AG08395 (cell line): ENCODE results near the gene COL5A1.
"Not testable (repeated sequence)": the region's sequence is repeated elsewhere in the genome, so short reads cannot be mapped to it uniquely, and the experiment has no call there.

Source experiments
- DNase-seq: peaks from one replicate; pipeline ENCODE4 v3.0.0; 2012; ENCODE audit warnings: mixed read lengths, low spot score

The COL5A1 gene

DNA sequence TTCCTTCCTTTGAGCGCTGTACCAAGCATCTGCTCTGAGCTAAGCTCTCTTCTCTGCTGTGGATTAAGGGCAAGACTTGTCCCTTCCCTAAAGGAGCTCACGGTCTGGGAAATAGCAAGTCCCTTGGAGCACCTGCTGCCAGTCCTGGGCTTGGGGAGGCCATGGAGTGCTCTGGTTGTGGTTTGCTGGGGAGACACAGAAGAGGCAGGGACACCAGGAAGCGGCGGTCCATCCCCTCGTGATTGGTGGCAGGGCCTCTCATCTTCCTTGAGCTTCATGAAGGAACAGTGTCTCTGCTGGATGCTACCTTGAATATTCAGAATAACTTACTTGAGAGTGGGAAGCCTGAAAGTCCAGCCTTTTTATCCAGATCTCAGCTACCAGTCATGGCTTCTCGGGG lies 35.3 kb downstream of the COL5A1 start:
- no peak for DNase-seq

DNA sequence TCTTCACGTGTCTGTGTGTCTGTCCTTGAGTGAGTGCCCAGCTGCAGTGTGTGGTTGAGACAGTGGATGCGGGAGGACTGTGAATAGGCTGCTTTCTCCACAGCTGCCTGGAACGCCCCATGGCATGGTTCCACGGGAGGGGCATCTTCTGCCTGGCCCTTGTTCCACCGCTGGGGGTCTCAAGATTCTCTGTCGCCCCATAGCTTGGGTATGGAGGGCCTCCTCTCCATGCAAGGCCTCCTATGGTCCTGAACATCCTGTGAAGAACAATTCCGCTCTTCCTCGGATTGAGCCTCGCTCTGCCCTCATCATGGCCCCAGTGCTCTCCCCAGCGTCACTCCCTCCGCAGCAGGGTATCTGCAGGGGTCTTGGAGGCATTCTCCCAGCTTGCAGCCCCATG lies 36.1 kb downstream of the COL5A1 start:
- DNase-seq, result no peak

DNA sequence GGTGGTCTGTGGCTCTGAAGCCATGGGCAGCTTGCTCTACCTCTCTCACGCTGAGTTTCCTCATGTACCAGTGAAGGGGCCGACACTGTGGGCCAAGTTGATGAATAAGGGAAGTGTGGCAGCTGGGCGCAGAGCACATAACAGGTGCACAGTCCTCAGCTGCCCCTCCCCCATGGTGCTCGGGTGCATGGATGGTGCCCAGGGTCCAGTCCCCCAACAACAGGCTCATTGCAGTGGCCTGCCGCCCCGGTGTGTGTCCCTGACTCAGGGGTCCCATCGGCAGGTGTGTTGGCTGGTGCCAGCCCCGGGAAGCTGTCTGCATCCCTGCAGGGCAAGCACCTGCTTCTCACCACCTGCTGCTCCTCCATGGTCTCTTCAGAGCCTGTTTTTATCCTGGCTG lies 36.6 kb downstream of the COL5A1 start:
- no peak for DNase-seq

DNA sequence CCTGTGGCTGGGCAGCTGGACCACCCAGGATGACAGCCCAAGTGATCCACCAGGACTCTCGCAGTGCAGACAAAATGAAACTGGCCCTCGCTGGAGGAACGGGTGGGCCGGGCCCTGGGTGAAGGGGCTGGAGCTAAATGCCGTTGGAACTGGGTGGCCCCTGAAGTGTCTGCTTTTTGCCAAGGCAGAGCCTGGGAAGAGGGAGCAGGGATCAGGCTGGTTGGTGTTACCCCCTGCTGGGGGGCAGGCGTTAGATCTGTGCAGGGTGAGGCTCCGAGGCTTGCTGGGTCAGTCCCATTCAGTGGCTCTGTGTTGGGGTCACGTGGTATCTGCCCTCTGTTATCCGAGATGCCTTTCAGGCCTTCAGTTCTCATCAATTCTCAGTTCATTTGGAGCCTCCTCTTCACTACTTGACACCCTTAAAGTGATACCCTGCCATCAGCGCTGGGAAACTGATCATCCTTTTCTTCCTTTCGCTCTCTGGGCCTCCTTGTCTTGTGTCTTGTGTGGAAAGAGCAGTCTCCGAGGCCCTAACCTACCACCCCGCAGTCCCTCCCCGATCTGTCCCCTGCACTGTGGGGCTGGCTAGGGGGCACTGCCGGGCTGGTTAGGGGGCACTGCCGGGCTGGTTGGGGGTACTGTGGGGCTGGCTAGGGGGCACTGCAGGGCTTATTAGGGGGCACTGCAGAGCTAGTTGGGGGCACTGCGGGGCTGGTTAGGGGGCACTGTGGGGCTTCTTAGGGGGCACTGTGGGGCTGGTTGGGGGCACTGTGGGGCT lies 37.3 kb downstream of the COL5A1 start:
- no peak for DNase-seq

DNA sequence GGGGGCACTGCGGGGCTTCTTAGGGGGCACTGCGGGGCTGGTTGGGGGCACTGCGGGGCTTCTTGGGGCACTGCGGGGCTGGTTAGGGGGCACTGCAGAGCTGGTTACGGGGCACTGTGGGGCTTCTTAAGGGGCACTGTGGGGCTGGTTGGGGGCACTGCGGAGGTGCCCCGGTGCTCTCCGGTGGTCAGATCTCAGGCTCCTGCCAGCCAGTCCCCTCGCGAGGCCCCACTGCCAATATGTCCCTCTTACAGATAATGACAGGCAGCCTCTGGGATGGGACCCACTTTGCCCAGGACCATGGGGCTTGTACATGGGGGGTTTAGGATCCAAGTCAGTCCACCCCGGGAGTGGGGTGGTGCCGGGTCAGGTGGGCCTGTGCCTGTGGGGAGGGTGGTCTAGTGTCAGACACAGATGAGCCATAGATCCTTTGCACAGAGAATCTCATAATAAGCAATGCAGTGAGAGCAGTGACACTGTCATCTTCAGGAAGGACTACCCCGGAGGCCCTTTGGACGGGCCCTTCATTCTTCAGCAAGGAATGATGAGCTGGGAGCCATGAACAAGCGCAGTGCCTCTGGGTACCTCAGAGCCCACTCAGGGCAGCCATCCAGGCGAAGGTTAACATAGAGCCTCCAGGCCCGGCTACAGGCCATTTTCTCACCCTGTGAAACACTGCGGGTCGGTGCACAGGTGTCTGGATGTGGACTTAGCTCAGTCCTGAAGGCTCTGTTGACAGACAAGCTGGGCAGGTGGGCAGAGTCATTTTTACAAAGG lies 38.2 kb downstream of the COL5A1 start:
- no peak for DNase-seq

DNA sequence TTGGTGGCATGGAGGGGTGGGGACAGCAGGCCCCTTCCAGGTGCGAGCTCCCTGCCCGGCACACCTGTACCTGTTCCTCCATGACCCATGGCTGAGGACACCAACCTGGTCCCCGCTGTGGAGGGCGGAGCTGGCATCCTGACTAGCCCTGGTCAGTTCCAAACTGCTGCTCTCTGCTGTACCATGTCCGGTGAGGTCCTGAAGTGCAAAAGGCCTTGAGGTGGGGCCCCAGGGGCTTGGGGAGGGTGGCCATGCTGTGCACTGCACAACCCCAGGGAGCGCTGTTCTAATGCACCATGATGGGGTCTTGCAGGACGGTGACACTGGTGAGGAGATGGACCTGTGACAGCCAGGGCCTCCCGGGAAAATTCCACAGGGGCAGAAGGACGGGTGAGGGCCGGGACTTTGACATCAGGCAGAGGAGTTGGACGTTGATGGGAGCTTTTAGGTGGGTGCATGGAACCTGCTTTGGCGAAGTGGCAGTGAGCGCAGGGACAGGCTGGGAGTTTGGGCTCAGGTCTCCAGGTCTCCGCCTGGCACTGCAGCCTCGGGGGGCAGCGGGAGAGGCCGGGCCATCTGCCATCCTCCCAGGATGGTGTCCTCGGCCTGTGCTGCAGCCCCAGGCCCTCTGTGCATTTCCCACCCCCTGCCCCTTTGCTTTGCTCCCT lies 38.9 kb downstream of the COL5A1 start:
- no peak for DNase-seq

DNA sequence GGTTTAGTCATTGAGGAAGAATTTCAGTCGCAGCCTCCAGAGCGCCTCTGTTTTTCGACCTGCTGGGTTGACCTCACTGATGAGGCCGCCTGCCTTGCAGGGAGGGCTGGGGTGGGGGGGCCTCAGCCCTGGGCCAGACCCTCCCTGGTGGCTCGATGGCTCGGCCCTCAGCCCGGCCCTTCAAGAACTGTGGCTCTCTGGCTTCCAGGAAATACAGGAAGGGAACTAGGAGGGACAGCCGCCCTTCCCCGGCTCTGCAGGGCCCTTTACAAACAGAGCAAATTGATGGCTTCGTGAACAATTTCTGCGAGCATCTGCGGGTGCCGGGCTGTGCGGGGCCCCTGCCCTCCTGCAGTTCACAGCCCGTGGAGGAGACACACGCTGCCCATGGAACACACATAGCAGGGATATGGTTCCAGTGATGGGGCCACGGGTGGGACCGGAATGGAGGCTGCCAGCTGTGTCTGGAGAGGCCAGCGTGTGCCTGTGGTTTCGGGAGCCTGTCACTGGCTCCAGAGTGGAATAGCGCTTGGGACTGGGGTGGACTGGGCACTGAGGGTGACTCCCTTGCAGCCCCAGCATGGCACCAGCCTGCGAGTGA lies 39.6 kb downstream of the COL5A1 start:
- DNase-seq, result no peak

DNA sequence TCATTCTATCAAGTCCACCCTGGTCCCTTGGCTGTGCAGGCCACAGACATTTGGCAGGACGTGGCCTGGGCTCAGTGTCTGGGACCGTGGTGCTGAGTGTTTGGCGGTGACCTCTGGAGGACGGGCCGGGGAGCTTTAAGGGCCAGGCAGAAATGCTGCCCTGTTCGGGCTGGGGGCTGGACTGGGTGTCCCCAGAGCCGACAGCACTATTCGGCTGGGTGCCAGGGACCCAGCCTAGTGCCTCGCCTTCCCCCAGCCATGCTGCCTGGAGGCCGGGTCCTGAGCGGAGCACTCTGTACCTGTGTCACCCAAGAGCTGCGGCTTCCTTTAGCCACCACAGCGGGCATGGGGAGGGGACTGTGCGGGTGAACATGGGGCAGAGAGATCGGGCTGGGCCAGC lies 40.4 kb downstream of the COL5A1 start:
- no peak for DNase-seq

DNA sequence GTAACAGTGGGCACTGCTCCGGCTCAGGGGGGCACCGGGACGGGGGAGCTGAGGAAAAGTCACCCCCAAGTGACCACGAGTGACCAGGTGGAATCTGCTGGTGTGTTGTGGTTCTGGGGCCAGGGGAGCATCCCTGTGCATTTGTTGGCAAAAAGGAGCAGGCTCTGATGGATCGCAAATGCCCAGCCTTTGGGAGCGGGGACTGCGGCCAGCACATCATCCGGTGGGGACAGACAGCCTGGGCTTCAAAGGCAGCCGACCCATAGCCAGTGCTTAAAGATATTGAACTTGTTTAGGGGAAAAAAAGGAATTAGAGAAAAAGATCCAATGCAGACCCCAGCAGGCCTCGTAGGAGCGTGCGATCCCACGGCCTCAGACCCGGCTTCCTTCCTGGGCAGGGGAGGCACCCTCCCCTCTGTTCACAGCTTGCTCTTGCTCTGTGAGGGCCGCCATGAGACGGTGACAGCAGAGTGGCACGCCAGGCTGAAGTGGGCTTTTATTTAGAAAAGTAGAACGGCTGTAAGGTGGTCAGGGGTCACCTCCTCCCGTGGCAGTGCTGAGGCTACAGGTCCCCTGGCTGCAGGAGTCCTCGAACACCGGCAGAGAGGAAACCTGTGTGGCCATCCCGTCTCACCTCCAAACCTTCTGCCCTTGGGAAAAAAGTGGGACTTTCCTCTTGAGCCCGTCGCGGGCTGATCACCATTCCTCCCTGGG lies 41.2 kb downstream of the COL5A1 start:
- no peak for DNase-seq

DNA sequence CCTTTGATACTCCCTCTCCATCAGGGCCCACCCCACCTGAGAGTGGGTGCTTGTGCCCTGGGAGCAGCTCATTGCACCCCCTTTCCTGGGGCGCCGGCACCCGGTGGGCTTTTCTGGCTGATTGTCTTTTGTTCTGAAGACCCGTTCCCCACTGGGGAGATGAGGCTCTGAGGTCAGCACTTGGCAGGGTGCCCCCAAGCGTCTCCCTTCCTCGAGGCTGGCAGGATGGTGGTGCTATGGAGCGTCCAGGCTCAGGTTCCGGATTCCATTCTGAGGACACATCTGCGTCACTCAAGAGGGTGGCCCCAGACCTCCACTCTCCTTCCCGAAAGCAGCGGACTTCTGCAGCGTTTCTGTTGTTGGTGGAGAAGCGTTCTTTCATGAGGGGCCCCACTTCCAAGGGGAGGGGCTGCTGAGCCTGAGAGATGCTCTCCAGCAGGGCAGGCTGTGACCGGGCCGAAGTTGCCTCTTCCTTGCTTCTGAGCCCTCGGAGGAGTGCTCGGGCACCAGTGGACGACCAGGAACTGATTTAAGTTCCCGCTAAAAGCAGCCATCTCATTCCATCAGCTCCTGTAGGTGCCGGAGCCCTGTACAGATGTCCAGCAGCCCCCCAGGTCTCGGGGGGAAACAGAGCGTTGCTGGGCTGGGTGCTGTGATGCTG lies 42.2 kb downstream of the COL5A1 start:
- DNase-seq, result no peak

DNA sequence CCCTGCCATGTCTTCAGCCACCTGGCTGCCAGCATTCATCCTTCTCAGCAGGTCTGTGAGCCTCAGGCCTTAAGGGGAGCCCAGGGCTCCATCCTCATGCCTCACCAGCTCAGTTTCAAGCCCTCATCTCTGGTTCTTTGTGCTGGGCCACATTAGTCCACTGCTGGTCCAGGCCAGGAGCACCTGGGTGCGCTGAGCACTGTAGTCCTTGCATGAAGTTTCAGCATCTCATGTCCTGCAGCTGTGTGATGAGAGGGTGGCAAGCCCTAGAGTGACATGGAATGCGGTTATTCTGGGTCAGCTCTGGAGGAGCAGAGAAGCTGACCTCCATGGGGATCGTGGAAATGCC lies 42.7 kb downstream of the COL5A1 start:
- no peak for DNase-seq

DNA sequence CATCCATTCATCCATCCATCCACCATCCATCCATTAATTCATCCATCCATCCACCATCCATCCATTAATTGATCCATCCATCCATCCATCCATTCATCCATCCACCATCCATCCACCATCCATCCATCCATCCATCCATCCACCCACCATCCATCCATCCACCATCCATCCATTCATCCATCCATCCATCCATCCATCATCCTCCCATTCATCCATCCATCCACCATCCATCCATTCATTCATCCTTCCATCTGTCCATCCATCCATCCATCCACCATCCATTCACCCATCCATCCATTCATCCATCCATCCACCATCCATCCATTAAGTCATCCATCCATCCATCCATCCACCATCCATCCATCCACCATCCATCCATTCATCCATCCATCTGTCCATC lies 43.3 kb downstream of the COL5A1 start:
- DNase-seq, result not testable (repeated sequence)

DNA sequence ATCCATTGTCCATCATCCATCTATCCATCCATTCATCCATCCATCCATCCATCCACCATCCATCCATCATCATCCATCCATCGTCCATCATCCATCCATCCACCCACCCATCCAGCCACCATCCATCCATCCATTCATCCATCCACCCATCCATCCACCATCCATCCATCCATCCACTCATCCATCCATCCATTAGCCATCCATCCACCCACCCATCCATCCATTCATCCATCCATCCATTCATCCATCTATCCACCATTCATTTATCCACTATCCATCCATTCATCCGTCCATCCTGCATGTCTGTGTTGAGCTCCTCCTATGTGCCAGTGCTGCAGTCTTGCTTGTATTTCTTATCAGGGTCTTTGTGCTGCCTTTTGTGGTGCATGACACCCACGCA lies 44.2 kb downstream of the COL5A1 start:
- DNase-seq, result no peak

DNA sequence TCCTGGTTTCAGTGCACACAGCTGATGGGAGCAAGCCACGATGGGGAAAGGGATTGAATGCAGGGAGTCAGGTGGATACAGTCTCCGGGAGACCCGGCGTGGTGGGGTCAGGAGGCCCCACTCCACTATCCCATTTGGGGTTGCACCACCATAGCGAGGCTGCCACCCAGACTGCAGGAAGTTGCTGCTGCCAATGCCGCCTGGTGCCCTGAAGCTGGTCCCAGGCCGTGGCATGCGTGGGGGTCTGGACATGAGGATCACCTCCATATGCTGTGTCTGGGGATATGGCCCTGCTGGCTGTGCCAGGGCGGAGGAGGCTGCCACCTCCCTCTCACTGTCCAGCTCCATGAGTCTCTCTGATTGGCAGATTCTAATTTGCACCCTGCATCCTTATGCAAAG lies 45.3 kb downstream of the COL5A1 start:
- DNase-seq, result no peak

DNA sequence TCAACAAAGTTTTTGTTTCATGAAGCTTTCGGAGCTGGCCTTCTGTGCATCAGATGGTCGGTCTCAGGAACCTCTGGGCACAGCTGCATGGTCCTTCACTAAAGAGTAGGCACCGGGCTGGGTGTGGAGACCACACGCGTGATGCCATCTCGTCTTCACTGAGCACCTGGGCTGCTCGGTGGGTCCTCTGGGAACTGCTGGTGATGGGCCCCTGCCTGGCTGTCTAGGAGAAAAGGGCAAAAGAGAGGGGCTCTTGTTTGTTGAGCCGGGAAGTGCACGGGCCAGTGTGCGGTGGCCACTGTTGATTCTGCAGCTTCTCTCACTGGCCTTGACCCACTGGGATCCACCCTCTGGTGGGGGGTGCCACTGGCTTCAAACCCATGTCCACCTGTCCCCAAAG lies 46.0 kb downstream of the COL5A1 start:
- DNase-seq, result no peak

DNA sequence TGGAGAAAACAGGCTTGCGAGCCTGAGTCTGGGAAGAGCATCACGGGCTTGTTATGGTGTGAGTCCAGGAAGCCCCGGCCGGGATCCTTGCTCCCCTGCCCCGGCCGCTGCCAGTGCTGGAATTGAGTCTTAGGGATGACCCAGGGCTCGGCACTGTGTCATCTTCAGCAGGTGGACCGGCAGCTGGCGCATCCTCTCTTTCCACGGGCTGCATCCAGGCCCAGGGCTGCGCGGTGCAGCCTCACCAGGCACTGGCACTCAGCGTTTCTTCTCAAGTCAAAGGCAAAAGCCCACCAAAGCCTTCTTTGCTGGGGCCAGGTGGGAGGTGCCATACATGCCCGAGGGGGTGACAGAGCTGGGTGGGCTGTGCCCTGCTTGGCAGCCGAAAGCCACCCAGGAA lies 46.6 kb downstream of the COL5A1 start:
- DNase-seq, result no peak

DNA sequence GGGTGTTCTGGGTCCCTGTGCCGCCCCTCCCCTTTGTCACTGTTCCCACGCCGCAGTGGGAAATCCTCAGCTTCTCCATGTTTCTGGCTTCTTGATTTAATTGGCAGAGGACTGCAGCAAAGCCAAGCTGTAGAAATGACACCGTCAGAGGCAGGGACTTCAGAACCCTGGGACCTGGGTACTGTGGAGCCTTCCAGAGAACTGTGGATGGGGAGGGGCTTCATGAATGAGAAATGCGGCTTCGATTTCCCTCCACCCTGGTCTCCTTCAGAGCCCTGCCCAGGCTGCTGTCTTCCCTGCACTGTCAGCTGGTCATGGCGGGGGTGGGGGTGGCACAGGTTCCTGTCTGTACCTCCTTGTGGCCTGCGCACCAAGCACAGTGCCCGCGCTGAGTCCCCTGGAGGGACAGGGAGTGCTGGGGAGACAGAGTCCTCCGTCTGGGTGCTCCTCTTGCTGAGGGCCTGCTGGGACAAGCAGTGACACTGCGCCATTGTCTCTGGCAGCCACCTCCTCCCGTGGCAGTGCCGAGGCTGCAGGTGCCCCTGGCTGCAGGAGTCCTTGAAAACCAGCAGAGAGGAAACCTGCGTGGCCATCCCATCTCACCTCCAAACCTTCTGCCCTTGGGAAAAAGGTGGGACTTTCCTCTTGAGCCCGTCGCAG lies 47.2 kb downstream of the COL5A1 start:
- DNase-seq, result no peak

DNA sequence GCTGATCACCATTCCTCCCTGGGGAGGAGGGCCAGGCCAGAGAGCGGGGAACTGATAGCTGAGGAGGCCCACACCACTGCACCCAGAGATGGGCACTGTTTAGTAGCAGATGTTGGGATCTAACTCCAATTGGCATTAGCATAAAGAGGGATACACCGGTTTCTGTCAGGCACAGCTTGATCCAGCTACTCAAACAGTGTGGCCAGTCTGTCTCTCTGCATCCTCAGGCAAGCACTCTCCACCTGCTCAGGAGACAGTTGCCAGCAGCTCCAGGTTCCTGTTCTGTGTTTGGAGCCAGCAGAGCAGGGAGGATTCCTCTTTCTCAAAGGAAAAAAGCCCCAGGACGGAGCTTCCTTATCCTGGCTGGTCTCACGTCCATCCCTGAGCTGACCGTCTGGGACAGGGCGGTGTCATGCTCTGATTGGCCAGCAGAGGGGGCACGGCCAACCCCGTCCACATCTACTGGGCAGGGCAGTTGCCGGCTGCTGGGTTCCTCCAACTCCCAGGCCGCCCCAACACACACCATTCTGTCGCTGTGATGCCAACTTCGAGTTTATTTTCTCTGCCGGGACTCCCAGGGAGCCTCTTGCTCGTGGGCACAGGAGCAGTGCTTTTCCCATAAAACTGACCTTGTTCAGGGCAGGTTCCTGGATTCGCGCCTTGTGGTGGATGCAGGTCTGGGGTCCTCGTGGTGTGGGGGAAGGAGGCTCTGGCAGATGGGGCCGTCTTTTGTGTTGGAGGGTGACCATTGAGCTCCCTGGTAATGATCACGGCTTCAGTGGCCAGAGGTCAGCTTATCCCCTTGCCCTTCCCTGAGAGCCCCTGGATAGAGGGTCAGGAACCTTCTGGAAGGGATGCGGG lies 47.9 kb downstream of the COL5A1 start:
- peak; percentile 88 for DNase-seq

DNA sequence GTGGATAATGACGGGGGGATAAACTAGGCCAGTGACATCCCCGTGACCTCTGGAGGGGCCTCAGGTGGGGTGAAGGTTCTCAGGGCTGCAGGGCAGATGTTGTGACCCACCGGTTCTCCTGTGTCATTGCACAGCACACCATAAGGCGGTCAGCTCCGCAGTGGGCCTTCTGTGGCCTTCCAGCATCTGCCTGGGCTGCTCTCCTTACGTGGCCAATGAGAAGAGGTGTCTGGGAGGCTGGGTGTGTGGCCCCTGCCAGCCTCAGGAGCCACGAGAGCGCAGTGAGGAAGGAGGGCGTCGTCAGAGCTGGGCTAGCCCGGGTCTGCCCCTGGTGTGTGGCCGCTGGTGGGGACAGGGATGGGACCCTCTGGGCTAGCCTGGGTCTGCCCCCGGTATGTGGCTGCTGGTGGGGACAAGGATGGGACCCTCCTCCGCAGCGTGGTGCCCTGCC lies 48.7 kb downstream of the COL5A1 start:
- DNase-seq, result no peak
